NB4 (cell line): ENCODE measurements around the gene GNG5.

Experiments used
- CTCF ChIP-seq: IDR thresholded peaks from one replicate; pipeline ENCODE4 v1.5.1; 2012; ENCODE audit warnings: low read depth, low read length
- POLR2A ChIP-seq: IDR thresholded peaks from 2 replicates; pipeline ENCODE4 v1.6.1; 2011; ENCODE audit warnings: mild to moderate bottlenecking; ENCODE audit not compliant: insufficient read length; ENCODE audit errors: extremely low read depth

GRCh38 chr1:84525779-84526178, 19.4 kb upstream of the GNG5 start:
- no peak for TF ChIP-seq CTCF
- no peak for TF ChIP-seq POLR2A
